ENCODE measurements around the gene SPACA6. TPM values are rescaled to one million over a fixed set of nuclear protein-coding genes. Genes with fewer than 3 reads are reported as not detected.
"Not testable (repeated sequence)": the region's sequence is repeated elsewhere in the genome, so short reads cannot be mapped to it uniquely, and the experiment has no call there.

SPACA6 gene
- total RNA-seq: 11.8 TPM
- long read RNA-seq, partial matches to known transcripts: 3 of 10 reads
- long read RNA-seq, other reads (novel, unspliced or antisense): 6 of 10 reads

- no peak for DNase-seq
- Histone ChIP-seq H3K27ac (replicated peaks) (peak within 1 kb of the TSS; percentile 97), H3K27me3 (ENCODE audit: low read depth) (no peaks in the 10 kb centered on the region), H3K9me3 (replicated peaks) (no peaks in the 10 kb centered on the region), H3K4me1 (peaks cover 58% of the 10 kb centered on the region), H3K36me3 (peaks cover 48% of the 10 kb centered on the region), H3K4me3 (peak within 1 kb of the TSS; percentile 96)
- no peak for TF ChIP-seq CTCF (IDR thresholded peaks at IDR 0.05; ENCODE audit: borderline replicate concordance)
- intact Hi-C loops (cut with micrococcal nuclease): no loop called here
Measured at GRCh38 chr19:51693260-51693659, at the start of gene SPACA6. TSS of gene SPACA6 (plus strand) at chr19:51693330. CDS start at chr19:51693527, 197 bp downstream.

GRCh38 chr19:51644636-51645271 lies 48.4 kb upstream of the SPACA6 start:
- no peak overlapping the region for H3K4me3 ChIP-seq
- H3K27ac ChIP-seq (replicated peaks): no peak overlapping the region
- H3K27me3 ChIP-seq (ENCODE audit: low read depth): peaks cover 23% of the 10 kb centered on the region
- H3K4me1 ChIP-seq: no peaks in the 10 kb centered on the region
- intact Hi-C loops (cut with micrococcal nuclease): no loop called here
- DNase-seq: no peak
- no peaks in the 10 kb centered on the region for H3K36me3 ChIP-seq
- no peak for TF ChIP-seq CTCF (IDR thresholded peaks at IDR 0.05; ENCODE audit: borderline replicate concordance)
- no peaks in the 10 kb centered on the region for H3K9me3 ChIP-seq (replicated peaks)

- H3K27me3 ChIP-seq (ENCODE audit: low read depth): peaks cover 37% of the 10 kb centered on the region
Measured at GRCh38 chr19:51646730-51647129, 46.4 kb upstream of the SPACA6 start, which contains the start of gene SIGLEC14. TSS of gene SIGLEC14 (minus strand) at chr19:51646825. CDS start at chr19:51646759, 66 bp downstream.

GRCh38 chr19:51647318-51647717 lies 45.8 kb upstream of the SPACA6 start:
- H3K4me3 ChIP-seq: no peak overlapping the region
- H3K9me3 ChIP-seq (replicated peaks): no peaks in the 10 kb centered on the region
- H3K27me3 ChIP-seq (ENCODE audit: low read depth): peaks cover 40% of the 10 kb centered on the region
- no peaks in the 10 kb centered on the region for H3K4me1 ChIP-seq
- H3K36me3 ChIP-seq: no peaks in the 10 kb centered on the region
- no peak overlapping the region for H3K27ac ChIP-seq (replicated peaks)
- TF ChIP-seq CTCF (IDR thresholded peaks at IDR 0.05; ENCODE audit: borderline replicate concordance): no peak
- intact Hi-C loops (cut with micrococcal nuclease): no loop called here
- DNase-seq: no peak

More at GRCh38 chr19:51646730-51647129, 46.4 kb upstream of the SPACA6 start, which contains the start of gene SIGLEC14:
- intact Hi-C loops (cut with micrococcal nuclease); H3K36me3 ChIP-seq; H3K4me3 ChIP-seq; H3K9me3 ChIP-seq (replicated peaks); DNase-seq; H3K4me1 ChIP-seq; H3K27ac ChIP-seq (replicated peaks): not testable (repeated sequence)

GRCh38 chr19:51651216-51651846 lies 41.8 kb upstream of the SPACA6 start:
- intact Hi-C loops (cut with micrococcal nuclease): no loop called here
- H3K27me3 ChIP-seq (ENCODE audit: low read depth): peaks cover 53% of the 10 kb centered on the region
- no peak for TF ChIP-seq CTCF (IDR thresholded peaks at IDR 0.05; ENCODE audit: borderline replicate concordance)
- H3K36me3 ChIP-seq: no peaks in the 10 kb centered on the region
- DNase-seq: peak; percentile 16
- no peak overlapping the region for H3K27ac ChIP-seq (replicated peaks)
- no peaks in the 10 kb centered on the region for H3K4me1 ChIP-seq
- H3K9me3 ChIP-seq (replicated peaks): no peaks in the 10 kb centered on the region
- no peak overlapping the region for H3K4me3 ChIP-seq

- H3K36me3 ChIP-seq: no peaks in the 10 kb centered on the region
- no peak for TF ChIP-seq CTCF (IDR thresholded peaks at IDR 0.05; ENCODE audit: borderline replicate concordance)
- intact Hi-C loops (cut with micrococcal nuclease): no loop called here
- H3K27ac ChIP-seq (replicated peaks): no peak overlapping the region
- H3K27me3 ChIP-seq (ENCODE audit: low read depth): peaks cover 48% of the 10 kb centered on the region
- no peak overlapping the region for H3K4me3 ChIP-seq
- H3K9me3 ChIP-seq (replicated peaks): no peaks in the 10 kb centered on the region
- H3K4me1 ChIP-seq: peaks cover 6% of the 10 kb centered on the region
- DNase-seq: no peak
Measured at GRCh38 chr19:51652266-51652665, 40.9 kb upstream of the SPACA6 start.
